ENCODE data around the gene RHOXF2B. TPM values are rescaled to one million over a fixed set of nuclear protein-coding genes. Genes with fewer than 3 reads are reported as not detected.
"Not testable (repeated sequence)": the region's sequence is repeated elsewhere in the genome, so short reads cannot be mapped to it uniquely, and the experiment has no call there.

RHOXF2B gene
- total RNA-seq (not detected), polyA plus RNA-seq (under 1 TPM in 1 of 2 donors, not detected in 1; 0.08 TPM)

- H3K27ac Mint-ChIP-seq; H3K4me3 ChIP-seq (ENCODE audit: low read length in 2 of 2); H3K4me3 Mint-ChIP-seq; intact Hi-C loops (cut with micrococcal nuclease); H3K27me3 ChIP-seq (ENCODE audit: insufficient read depth, low read length); DNase-seq; H3K27me3 Mint-ChIP-seq; H3K36me3 Mint-ChIP-seq; H3K27ac ChIP-seq (ENCODE audit: low read depth, low read length); H3K4me1 ChIP-seq (ENCODE audit: insufficient read depth, low read length); POLR2A ChIA-PET (ENCODE audit: partially characterized antibody); CTCF ChIA-PET (ENCODE audit: partially characterized antibody); H3K36me3 ChIP-seq (ENCODE audit: insufficient read depth, low read length); H3K9me3 Mint-ChIP-seq; H3K4me1 Mint-ChIP-seq; H3K9me3 ChIP-seq (ENCODE audit: control insufficient read depth in 1 of 2, low read length in 2 of 2): not testable (repeated sequence)
These were observed at the start of gene RHOXF2B for GRCh38 chrX:120077590-120077989. Gene RHOXF2B (minus strand): TSS chrX:120077690. CDS start chrX:120077552, 138 bp downstream.

- no peak overlapping the region for H3K4me3 ChIP-seq (ENCODE audit: low read length in 2 of 2)
- ChIA-PET POLR2A (ENCODE audit: partially characterized antibody) (no interaction called here), CTCF (ENCODE audit: partially characterized antibody) (interaction anchor here (1.6 kb wide), 1 partner anchor 23 kb away, joined by 4 read pairs; no protein-coding TSS in a partner anchor)
- no peaks in the 10 kb centered on the region for H3K9me3 ChIP-seq (ENCODE audit: control insufficient read depth in 1 of 2, low read length in 2 of 2)
- no peak for DNase-seq
- H3K4me1 ChIP-seq (ENCODE audit: insufficient read depth, low read length), result no peaks in the 10 kb centered on the region
- peaks cover 0 to 11% (median 5%) of the 10 kb centered on the region in 4 donors for H3K4me1 Mint-ChIP-seq
- H3K27me3 Mint-ChIP-seq, result no peaks in the 10 kb centered on the region
- H3K4me3 Mint-ChIP-seq, result peak overlapping the region in 1 of 8 donors; percentile 9
- H3K27me3 ChIP-seq (ENCODE audit: insufficient read depth, low read length), result no peaks in the 10 kb centered on the region
- H3K36me3 ChIP-seq (ENCODE audit: insufficient read depth, low read length), result no peaks in the 10 kb centered on the region
- intact Hi-C loops (cut with micrococcal nuclease), result no loop called here
- no peaks in the 10 kb centered on the region for H3K9me3 Mint-ChIP-seq
- H3K27ac ChIP-seq (ENCODE audit: low read depth, low read length), result no peak overlapping the region
- H3K27ac Mint-ChIP-seq, result no peak overlapping the region
- H3K36me3 Mint-ChIP-seq, result no peaks in the 10 kb centered on the region
These were observed 48.0 kb upstream of the RHOXF2B start for GRCh38 chrX:120125444-120125843.

- Histone ChIP-seq H3K4me1 (ENCODE audit: insufficient read depth, low read length) (no peaks in the 10 kb centered on the region), H3K36me3 (ENCODE audit: insufficient read depth, low read length) (no peaks in the 10 kb centered on the region), H3K27ac (ENCODE audit: low read depth, low read length) (no peak overlapping the region), H3K9me3 (ENCODE audit: control insufficient read depth in 1 of 2, low read length in 2 of 2) (no peaks in the 10 kb centered on the region), H3K27me3 (ENCODE audit: insufficient read depth, low read length) (no peaks in the 10 kb centered on the region), H3K4me3 (ENCODE audit: low read length in 2 of 2) (no peak overlapping the region)
- ChIA-PET POLR2A (ENCODE audit: partially characterized antibody) (no interaction called here), CTCF (ENCODE audit: partially characterized antibody) (no interaction called here)
- H3K4me1 Mint-ChIP-seq, result peaks cover 0 to 3% (median 1%) of the 10 kb centered on the region in 4 donors
- H3K4me3 Mint-ChIP-seq, result no peak overlapping the region
- H3K27ac Mint-ChIP-seq, result no peak overlapping the region
- intact Hi-C loops (cut with micrococcal nuclease), result no loop called here
- no peak for DNase-seq
- H3K9me3 Mint-ChIP-seq, result no peaks in the 10 kb centered on the region
- H3K27me3 Mint-ChIP-seq, result no peaks in the 10 kb centered on the region
- H3K36me3 Mint-ChIP-seq, result no peaks in the 10 kb centered on the region
These were observed 42.7 kb upstream of the RHOXF2B start for GRCh38 chrX:120120223-120120622.

DNA sequence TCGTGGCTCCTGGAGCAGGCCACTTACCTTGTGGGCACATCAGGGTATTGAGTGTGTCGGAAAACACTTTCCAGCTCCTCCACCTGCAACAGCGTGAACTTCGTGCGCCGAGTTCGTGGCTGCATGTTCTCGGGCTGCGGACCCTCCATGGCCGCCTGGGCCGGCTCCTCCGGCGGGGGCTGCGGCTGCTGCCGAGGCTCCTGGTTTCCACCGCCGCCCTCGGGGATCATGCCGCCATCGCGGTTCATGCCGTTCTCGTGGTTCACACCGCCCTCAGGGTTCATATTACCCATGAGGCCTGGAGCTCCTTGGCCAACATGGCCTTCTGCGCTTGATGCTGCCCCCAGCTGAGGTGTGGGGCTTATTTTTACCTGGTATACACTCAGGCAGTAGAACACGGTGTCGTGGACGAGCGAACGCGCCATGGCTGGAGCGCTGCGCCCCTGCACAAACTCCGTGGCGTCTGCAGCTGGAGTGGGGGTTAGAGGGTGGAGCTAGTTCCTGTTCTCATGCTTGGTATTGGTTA is 38.0 kb upstream of the RHOXF2B start, which contains the start of gene RHOXF1:
RHOXF1 (minus strand) TSS at position 476 of the 526 bp plus-strand sequence; CDS start at position 425, 51 bp downstream.
- DNase-seq, result no peak
- no peaks in the 10 kb centered on the region for H3K4me1 Mint-ChIP-seq
- H3K27ac ChIP-seq (ENCODE audit: low read depth, low read length), result no peak within 1 kb of the TSS
- H3K27me3 Mint-ChIP-seq, result no peaks in the 10 kb centered on the region
- H3K27ac Mint-ChIP-seq, result no peak within 1 kb of the TSS
- H3K27me3 ChIP-seq (ENCODE audit: insufficient read depth, low read length), result no peaks in the 10 kb centered on the region
- ChIA-PET POLR2A (ENCODE audit: partially characterized antibody) (no interaction called here), CTCF (ENCODE audit: partially characterized antibody) (no interaction called here)
- no peak within 1 kb of the TSS for H3K4me3 ChIP-seq (ENCODE audit: low read length in 2 of 2)
- peaks cover 0 to 1% (median 0%) of the 10 kb centered on the region in 8 donors for H3K9me3 Mint-ChIP-seq
- no peaks in the 10 kb centered on the region for H3K36me3 Mint-ChIP-seq
- no peaks in the 10 kb centered on the region for H3K4me1 ChIP-seq (ENCODE audit: insufficient read depth, low read length)
- H3K9me3 ChIP-seq (ENCODE audit: control insufficient read depth in 1 of 2, low read length in 2 of 2), result no peaks in the 10 kb centered on the region
- no peaks in the 10 kb centered on the region for H3K36me3 ChIP-seq (ENCODE audit: insufficient read depth, low read length)
- intact Hi-C loops (cut with micrococcal nuclease), result no loop called here
- H3K4me3 Mint-ChIP-seq, result no peak within 1 kb of the TSS

DNA sequence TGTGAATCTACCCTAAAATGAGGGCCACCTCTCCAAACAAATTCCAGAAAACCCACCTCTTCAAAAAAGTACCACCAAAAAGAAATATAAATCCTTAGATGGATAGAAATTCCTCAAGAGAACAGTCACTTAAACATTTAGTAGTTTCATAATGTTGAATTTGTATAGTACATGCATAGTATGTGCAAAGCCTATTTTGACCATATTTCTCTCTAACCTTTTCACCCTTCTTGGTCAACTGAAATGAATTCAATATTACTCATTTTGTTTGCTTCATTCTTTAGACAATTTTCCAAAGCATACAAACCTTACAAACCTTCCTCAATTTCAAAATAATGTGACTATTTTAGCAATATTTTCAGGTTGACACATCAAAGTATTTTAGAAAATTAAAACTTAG is 34.1 kb upstream of the RHOXF2B start:
- POLR2A ChIA-PET (ENCODE audit: partially characterized antibody), result no interaction called here
- Mint-ChIP-seq H3K4me3 (no peak overlapping the region), H3K36me3 (no peaks in the 10 kb centered on the region), H3K4me1 (no peaks in the 10 kb centered on the region), H3K9me3 (peaks cover 0 to 1% (median 0%) of the 10 kb centered on the region in 8 donors), H3K27me3 (no peaks in the 10 kb centered on the region), H3K27ac (no peak overlapping the region)
- H3K27me3 ChIP-seq (ENCODE audit: insufficient read depth, low read length), result no peaks in the 10 kb centered on the region
- intact Hi-C loops (cut with micrococcal nuclease), result no loop called here
- no peaks in the 10 kb centered on the region for H3K4me1 ChIP-seq (ENCODE audit: insufficient read depth, low read length)
- no peak overlapping the region for H3K27ac ChIP-seq (ENCODE audit: low read depth, low read length)
- H3K4me3 ChIP-seq (ENCODE audit: low read length in 2 of 2), result no peak overlapping the region
- H3K9me3 ChIP-seq (ENCODE audit: control insufficient read depth in 1 of 2, low read length in 2 of 2), result no peaks in the 10 kb centered on the region
- H3K36me3 ChIP-seq (ENCODE audit: insufficient read depth, low read length), result no peaks in the 10 kb centered on the region
- CTCF ChIA-PET (ENCODE audit: partially characterized antibody), result no interaction called here
- DNase-seq, result no peak

DNA sequence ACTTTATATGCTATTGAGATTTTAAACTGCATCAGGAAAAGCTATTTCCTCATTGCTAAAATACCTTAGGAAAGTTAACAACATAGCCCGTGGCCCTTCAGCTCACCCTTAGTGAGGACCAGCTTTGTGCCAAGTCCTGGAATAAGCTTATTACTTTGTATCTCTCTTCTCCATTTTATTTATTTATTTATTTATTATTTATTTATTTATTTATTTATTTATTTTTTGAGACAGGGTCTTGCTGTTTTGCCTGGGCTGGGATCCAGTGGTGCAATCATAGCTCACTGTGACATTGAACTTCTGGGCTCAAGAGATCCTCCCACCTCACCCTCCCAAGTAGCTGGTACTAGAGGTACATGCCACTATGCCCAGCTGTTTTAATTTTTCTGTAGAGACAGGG is 31.9 kb upstream of the RHOXF2B start:
- Histone ChIP-seq H3K36me3 (ENCODE audit: insufficient read depth, low read length) (no peaks in the 10 kb centered on the region), H3K27ac (ENCODE audit: low read depth, low read length) (no peak overlapping the region), H3K4me1 (ENCODE audit: insufficient read depth, low read length) (no peaks in the 10 kb centered on the region), H3K27me3 (ENCODE audit: insufficient read depth, low read length) (no peaks in the 10 kb centered on the region), H3K4me3 (ENCODE audit: low read length in 2 of 2) (no peak overlapping the region), H3K9me3 (ENCODE audit: control insufficient read depth in 1 of 2, low read length in 2 of 2) (no peaks in the 10 kb centered on the region)
- Mint-ChIP-seq H3K36me3 (no peaks in the 10 kb centered on the region), H3K9me3 (peaks cover 0 to 6% (median 2%) of the 10 kb centered on the region in 8 donors), H3K4me3 (no peak overlapping the region), H3K27ac (no peak overlapping the region), H3K4me1 (no peaks in the 10 kb centered on the region), H3K27me3 (no peaks in the 10 kb centered on the region)
- no peak for DNase-seq
- intact Hi-C loops (cut with micrococcal nuclease), result no loop called here
- ChIA-PET POLR2A (ENCODE audit: partially characterized antibody) (no interaction called here), CTCF (ENCODE audit: partially characterized antibody) (no interaction called here)

- H3K27ac ChIP-seq (ENCODE audit: low read depth, low read length); CTCF ChIA-PET (ENCODE audit: partially characterized antibody); H3K9me3 ChIP-seq (ENCODE audit: control insufficient read depth in 1 of 2, low read length in 2 of 2); H3K27ac Mint-ChIP-seq; H3K4me1 ChIP-seq (ENCODE audit: insufficient read depth, low read length); H3K27me3 ChIP-seq (ENCODE audit: insufficient read depth, low read length); H3K4me3 Mint-ChIP-seq; H3K4me3 ChIP-seq (ENCODE audit: low read length in 2 of 2); DNase-seq; intact Hi-C loops (cut with micrococcal nuclease); H3K36me3 ChIP-seq (ENCODE audit: insufficient read depth, low read length); H3K27me3 Mint-ChIP-seq; H3K36me3 Mint-ChIP-seq; H3K4me1 Mint-ChIP-seq; POLR2A ChIA-PET (ENCODE audit: partially characterized antibody): not testable (repeated sequence)
- H3K9me3 Mint-ChIP-seq, result peaks cover 0 to 43% (median 19%) of the 10 kb centered on the region in 8 donors
These were observed 27.2 kb upstream of the RHOXF2B start for GRCh38 chrX:120104707-120105106.

DNA sequence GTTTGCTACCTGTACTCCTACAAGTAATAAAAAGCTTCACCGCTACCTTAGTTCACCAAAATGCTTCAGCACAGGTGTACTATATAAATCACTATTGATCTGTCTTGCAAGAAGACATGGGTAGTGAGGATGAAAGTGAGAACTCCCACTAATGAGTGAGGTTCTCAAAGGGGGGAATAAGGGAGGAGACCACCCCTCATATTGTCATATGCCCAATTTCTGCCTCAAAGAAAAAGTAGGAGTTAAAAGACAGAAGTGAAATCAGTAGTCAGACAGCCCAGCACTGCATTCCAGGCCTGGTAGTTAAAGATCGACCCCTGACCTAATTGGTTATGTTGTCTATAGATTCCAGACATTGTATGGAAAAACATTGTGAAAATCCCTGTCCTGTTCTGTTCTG is 23.6 kb upstream of the RHOXF2B start:
- H3K4me3 ChIP-seq (ENCODE audit: low read length in 2 of 2); H3K27me3 Mint-ChIP-seq; DNase-seq; POLR2A ChIA-PET (ENCODE audit: partially characterized antibody); H3K36me3 ChIP-seq (ENCODE audit: insufficient read depth, low read length); H3K4me1 ChIP-seq (ENCODE audit: insufficient read depth, low read length); H3K4me1 Mint-ChIP-seq; H3K27me3 ChIP-seq (ENCODE audit: insufficient read depth, low read length); H3K27ac ChIP-seq (ENCODE audit: low read depth, low read length); intact Hi-C loops (cut with micrococcal nuclease); H3K27ac Mint-ChIP-seq; H3K9me3 ChIP-seq (ENCODE audit: control insufficient read depth in 1 of 2, low read length in 2 of 2); H3K36me3 Mint-ChIP-seq; CTCF ChIA-PET (ENCODE audit: partially characterized antibody); H3K4me3 Mint-ChIP-seq: not testable (repeated sequence)
- peaks cover 0 to 43% (median 19%) of the 10 kb centered on the region in 8 donors for H3K9me3 Mint-ChIP-seq
